GM21619 (cell line): ENCODE measurements around the gene TEX13D.
A peak's percentile ranks its signal among the peaks of the same experiment; 100 is the strongest.

Source experiments
- ATAC-seq: cut with Tn5 transposase; IDR thresholded peaks from one replicate; pipeline ENCODE4 v1.9.1; 2021; ENCODE audit not compliant: unreplicated experiment

TEX13D gene

GRCh38 chrX:124347242-124347641 is 14.8 kb downstream of the TEX13D start:
- ATAC-seq = no peak

- no peak for ATAC-seq
Measured at GRCh38 chrX:124348182-124348581, 15.7 kb downstream of the TEX13D start.

GRCh38 chrX:124348885-124349453 is 16.5 kb downstream of the TEX13D start:
- no peak for ATAC-seq

GRCh38 chrX:124354648-124355047 is 22.2 kb downstream of the TEX13D start:
- no peak for ATAC-seq

- peak; percentile 80 for ATAC-seq
Measured at GRCh38 chrX:124358800-124359383, 26.4 kb downstream of the TEX13D start.

- ATAC-seq = no peak
Measured at GRCh38 chrX:124362072-124362471, 29.6 kb downstream of the TEX13D start.

- ATAC-seq = no peak
Measured at GRCh38 chrX:124362761-124363160, 30.3 kb downstream of the TEX13D start.

- ATAC-seq = no peak
Measured at GRCh38 chrX:124369722-124370121, 37.3 kb downstream of the TEX13D start.

- ATAC-seq = no peak
Measured at GRCh38 chrX:124373348-124373747, 40.9 kb downstream of the TEX13D start.

- no peak for ATAC-seq
Measured at GRCh38 chrX:124378643-124379042, 46.2 kb downstream of the TEX13D start.

- ATAC-seq = no peak
Measured at GRCh38 chrX:124383354-124383753, 50.9 kb downstream of the TEX13D start.

GRCh38 chrX:124386401-124386800 is 53.9 kb downstream of the TEX13D start:
- no peak for ATAC-seq
